ENCODE data around the gene NAT8L.

Gene NAT8L

DNA sequence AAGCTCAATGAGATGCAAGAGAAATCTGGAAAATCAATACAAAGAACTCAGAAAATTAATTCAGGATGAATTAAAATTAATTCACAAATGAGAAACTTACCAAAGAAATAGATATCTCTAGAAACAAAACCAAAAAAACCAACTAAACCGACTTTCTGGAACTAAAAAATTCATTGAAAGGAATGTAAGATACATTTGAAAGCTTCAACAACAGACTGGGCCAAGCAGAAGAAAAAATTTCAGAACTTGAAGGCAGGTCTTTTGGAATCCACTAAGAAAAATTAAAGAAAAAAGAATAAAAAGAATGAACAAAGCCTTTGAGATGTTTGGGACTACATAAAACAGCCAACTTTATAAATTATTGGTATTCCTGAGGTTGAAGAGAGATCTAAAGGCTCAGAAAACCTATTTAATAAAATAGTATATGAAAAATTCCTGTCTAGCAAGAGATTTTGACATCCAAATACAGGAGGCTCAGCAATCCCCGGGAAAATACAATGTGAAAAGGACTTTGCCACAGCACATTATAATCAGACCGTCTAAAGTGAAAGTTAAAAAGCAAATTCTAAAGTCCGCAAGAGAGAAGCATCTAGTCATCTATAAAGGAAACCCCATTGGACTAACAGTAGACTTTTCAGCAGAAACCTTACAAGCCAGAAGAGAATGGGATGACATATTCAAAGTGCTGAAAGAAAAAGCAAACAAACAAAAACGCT is 44.2 kb downstream of the NAT8L start:
- no peak overlapping the region for H3K4me3 Mint-ChIP-seq
- peaks cover 14% of the 10 kb centered on the region for H3K9me3 Mint-ChIP-seq (ENCODE audit: low read depth)

DNA sequence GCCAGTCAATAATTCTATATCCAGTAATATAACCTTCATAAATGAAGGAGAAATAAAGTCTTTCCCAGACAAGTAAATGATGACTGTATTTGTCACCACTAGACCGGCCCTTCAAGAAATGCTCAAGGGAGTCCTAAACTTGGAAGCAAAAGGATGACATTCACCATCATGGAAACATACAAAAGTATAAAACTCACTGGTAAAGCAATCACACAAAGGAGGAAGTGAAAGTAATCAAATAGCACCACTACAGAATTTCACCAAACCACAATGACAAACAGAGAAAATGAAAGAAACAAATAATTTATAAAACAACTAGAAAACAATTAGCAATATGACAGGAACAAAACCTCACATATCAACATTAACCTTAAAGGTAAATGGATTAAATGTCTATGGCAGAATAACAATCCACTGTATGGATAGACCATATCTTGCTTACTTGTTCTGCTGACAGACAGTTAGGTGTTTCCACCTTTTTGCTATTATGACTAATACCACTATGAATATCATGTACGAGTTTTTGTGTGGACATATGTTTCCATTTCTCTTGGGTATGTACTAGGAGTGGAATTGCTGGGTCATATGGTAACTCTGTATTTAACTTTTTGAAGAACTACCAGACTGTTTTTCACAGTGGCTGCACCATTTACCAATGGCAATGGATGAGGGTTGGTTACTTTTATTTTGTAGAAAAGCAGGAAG is 44.9 kb downstream of the NAT8L start:
- Mint-ChIP-seq H3K27me3 (no peaks in the 10 kb centered on the region), H3K9me3 (ENCODE audit: low read depth) (peaks cover 14% of the 10 kb centered on the region), H3K36me3 (peaks cover 10% of the 10 kb centered on the region), H3K27ac (no peak overlapping the region), H3K4me3 (no peak overlapping the region), H3K4me1 (ENCODE audit: low read depth) (no peaks in the 10 kb centered on the region)

More for the DNA sequence above, 44.2 kb downstream of the NAT8L start:
- H3K27ac Mint-ChIP-seq = no peak overlapping the region
- no peaks in the 10 kb centered on the region for H3K4me1 Mint-ChIP-seq (ENCODE audit: low read depth)
- peaks cover 10% of the 10 kb centered on the region for H3K36me3 Mint-ChIP-seq
- H3K27me3 Mint-ChIP-seq = no peaks in the 10 kb centered on the region

DNA sequence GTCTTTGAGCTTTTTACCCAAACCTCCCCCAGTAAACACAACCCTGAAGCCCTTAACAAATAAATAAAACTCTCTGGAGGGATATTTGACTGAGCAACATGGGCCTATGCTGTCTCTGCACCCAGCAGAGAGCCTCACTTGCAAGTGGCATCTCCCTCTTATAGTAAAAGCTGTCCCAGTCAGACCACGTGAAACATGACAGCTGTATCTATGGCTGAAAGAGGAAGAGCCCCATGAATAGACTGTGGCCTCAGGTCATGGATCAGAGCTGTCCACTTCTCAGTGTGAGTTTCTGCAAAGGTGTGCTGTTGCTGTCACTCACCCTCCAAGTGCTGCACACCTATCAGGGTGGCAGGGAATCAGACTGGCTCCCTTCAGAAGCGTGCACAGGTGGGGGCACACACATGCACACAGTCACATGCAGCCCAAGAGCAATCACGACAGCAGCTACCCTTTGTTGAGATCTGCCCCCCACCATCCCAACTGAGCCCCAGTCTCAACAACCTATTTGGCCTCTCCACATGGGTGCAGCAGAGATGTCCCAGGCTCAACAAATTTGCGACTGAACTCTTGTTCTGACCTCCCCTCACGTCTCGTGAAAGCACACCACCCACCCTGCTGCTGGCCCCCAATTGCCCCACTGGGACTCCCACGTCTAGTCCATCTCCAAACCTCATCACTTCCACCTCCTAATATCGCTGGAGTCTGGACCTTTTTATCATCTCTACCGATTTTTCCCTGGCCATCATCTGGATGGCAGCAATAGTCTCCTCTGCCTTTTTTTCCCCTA is 45.6 kb downstream of the NAT8L start:
- H3K9me3 Mint-ChIP-seq (ENCODE audit: low read depth) = peaks cover 14% of the 10 kb centered on the region
- no peaks in the 10 kb centered on the region for H3K27me3 Mint-ChIP-seq

DNA sequence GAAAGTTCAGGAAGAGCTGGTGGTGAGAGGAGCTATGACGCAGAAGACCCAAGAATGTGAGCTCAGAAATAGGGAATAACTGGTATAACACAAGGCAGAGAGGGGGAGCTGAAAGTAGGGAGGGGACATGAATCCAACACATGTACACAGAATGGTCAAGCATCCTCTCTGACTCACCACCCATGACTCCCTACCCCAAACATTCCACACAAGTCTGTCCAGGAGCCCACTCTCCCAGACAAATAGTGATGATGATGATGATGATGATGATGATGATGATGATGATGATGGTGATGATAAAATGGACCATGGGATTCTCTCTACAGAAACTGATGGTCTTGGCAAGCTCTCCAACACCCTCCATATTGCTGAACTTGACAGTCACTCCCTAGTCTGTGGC is 46.4 kb downstream of the NAT8L start:
- no peaks in the 10 kb centered on the region for H3K4me1 Mint-ChIP-seq (ENCODE audit: low read depth)
- H3K27me3 Mint-ChIP-seq = no peaks in the 10 kb centered on the region
- H3K4me3 Mint-ChIP-seq = no peak overlapping the region
- H3K27ac Mint-ChIP-seq = no peak overlapping the region
- peaks cover 14% of the 10 kb centered on the region for H3K9me3 Mint-ChIP-seq (ENCODE audit: low read depth)
- H3K36me3 Mint-ChIP-seq = peaks cover 7% of the 10 kb centered on the region

More for the DNA sequence above, 45.6 kb downstream of the NAT8L start:
- H3K36me3 Mint-ChIP-seq = peaks cover 10% of the 10 kb centered on the region
- H3K4me1 Mint-ChIP-seq (ENCODE audit: low read depth) = no peaks in the 10 kb centered on the region
- no peak overlapping the region for H3K27ac Mint-ChIP-seq
- H3K4me3 Mint-ChIP-seq = no peak overlapping the region

DNA sequence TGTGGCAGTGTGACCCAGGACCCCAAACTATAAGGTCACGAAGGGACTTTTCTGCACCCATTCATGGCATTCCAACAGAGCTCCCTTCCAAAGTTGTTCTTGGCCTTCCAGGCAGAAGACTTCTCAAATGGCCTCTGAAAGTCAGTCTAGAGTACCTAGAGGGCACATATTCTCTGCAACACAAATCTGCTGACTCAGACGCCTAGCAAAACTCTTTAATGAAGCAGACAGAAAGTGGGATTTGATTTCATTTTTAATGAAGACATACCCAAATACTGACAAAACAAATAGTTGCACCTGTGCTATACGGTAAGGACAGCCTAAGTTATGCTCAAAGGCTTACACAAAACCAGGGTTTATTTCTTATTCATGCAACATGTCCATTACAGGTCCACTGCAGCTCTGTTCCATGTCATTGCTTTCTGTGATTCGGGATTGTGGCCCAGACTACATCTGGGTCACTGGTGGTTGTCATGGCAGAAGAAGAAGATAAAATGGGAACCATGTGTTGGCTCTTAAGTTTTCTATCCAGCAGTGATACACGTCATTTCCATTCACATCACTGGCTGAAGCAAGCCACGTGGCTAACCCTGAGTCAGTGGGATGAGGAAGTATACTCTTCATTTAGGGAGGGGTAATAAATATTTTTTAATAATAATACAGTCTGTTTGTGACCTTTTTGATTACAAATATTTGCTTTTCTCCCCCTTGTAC is 57.7 kb downstream of the NAT8L start:
- Mint-ChIP-seq H3K9me3 (ENCODE audit: low read depth) (no peaks in the 10 kb centered on the region), H3K36me3 (peaks cover 3% of the 10 kb centered on the region), H3K27ac (no peak overlapping the region), H3K4me1 (ENCODE audit: low read depth) (no peaks in the 10 kb centered on the region), H3K27me3 (no peaks in the 10 kb centered on the region), H3K4me3 (no peak overlapping the region)

Measured in activated naive CD8-positive, alpha-beta T cell (primary cell).